ENCODE data around the gene RABAC1. TPM values are rescaled to one million over a fixed set of nuclear protein-coding genes. Genes with fewer than 3 reads are reported as not detected.

RABAC1 gene
- total and polyA plus RNA-seq, 2 experiments from 2014 or later: 151 to 206 TPM

- H3K4me2 ChIP-seq: no peak overlapping the region
- H3K36me3 ChIP-seq (ENCODE audit: insufficient read depth): no peaks in the 10 kb centered on the region; the same call in 1 of the 2 replicates
- H3K36me3 Mint-ChIP-seq (ENCODE audit: low read depth): peaks cover 10% of the 10 kb centered on the region; the same call in 1 of the 3 replicates
- no peak overlapping the region for H3K4me3 Mint-ChIP-seq
- no peak overlapping the region for H3K27ac ChIP-seq (ENCODE audit: low read depth)
- no peak for TF ChIP-seq NANOG (IDR thresholded peaks at IDR 0.05; ENCODE audit: borderline replicate concordance)
- TF ChIP-seq ZNF331 (CRISPR knock-in tag; IDR thresholded peaks at IDR 0.05; ENCODE audit: low read depth): no peak
- no peak for TF ChIP-seq CREB1 (CRISPR knock-in tag; IDR thresholded peaks at IDR 0.05; ENCODE audit: low read depth)
- H3K27ac Mint-ChIP-seq: no peak overlapping the region; the same call in 1 of the 2 replicates
- H2AFZ ChIP-seq: no peak overlapping the region
- DNase-seq (ENCODE audit: low spot score) (no peak), ATAC-seq (no peak)
- no peaks in the 10 kb centered on the region for H3K27me3 ChIP-seq (ENCODE audit: insufficient read depth)
- H3K4me3 ChIP-seq: no peak overlapping the region
- no peaks in the 10 kb centered on the region; the same call in 1 of the 2 replicates for H4K20me1 ChIP-seq (replicated peaks; ENCODE audit: insufficient read depth)
- no peaks in the 10 kb centered on the region; the same call in 2 of the 3 replicates for H3K9me3 Mint-ChIP-seq
- H3K4me1 Mint-ChIP-seq: peaks cover 3% of the 10 kb centered on the region; the same call in 2 of the 3 replicates
- no peaks in the 10 kb centered on the region for H3K9me2 ChIP-seq (ENCODE audit: insufficient read depth)
- H3F3A ChIP-seq (replicated peaks; ENCODE audit: low read depth): 0 out of 2 replicates have a peak, but pooled peaks cover 6% of the 10 kb centered on the region
- H3K27me3 Mint-ChIP-seq (ENCODE audit: insufficient read depth, low read depth, poor library complexity): peaks cover 14% of the 10 kb centered on the region
- no peaks in the 10 kb centered on the region for H3K79me2 ChIP-seq (replicated peaks; ENCODE audit: insufficient read depth)
- no peaks in the 10 kb centered on the region; the same call in 1 of the 2 replicates for H3K4me1 ChIP-seq (ENCODE audit: insufficient read depth)
These were observed 9.9 kb upstream of the RABAC1 start for GRCh38 chr19:41968751-41969595.

GRCh38 chr19:41967054-41967783 lies 8.1 kb upstream of the RABAC1 start:
- H3K27ac Mint-ChIP-seq: no peak overlapping the region
- peaks cover 14% of the 10 kb centered on the region for H3K27me3 Mint-ChIP-seq (ENCODE audit: insufficient read depth, low read depth, poor library complexity)
- Histone ChIP-seq H3K4me3 (no peak overlapping the region), H3K4me1 (ENCODE audit: insufficient read depth) (no peaks in the 10 kb centered on the region), H3K4me2 (no peak overlapping the region), H3K9me2 (ENCODE audit: insufficient read depth) (no peaks in the 10 kb centered on the region), H3K27me3 (ENCODE audit: insufficient read depth) (no peaks in the 10 kb centered on the region), H4K20me1 (replicated peaks; ENCODE audit: insufficient read depth) (no peaks in the 10 kb centered on the region; the same call in 1 of the 2 replicates), H2AFZ (no peak overlapping the region), H3K79me2 (replicated peaks; ENCODE audit: insufficient read depth) (no peaks in the 10 kb centered on the region), H3K27ac (ENCODE audit: low read depth) (no peak overlapping the region), H3F3A (replicated peaks; ENCODE audit: low read depth) (0 out of 2 replicates have a peak, but pooled peaks cover 6% of the 10 kb centered on the region), H3K36me3 (ENCODE audit: insufficient read depth) (no peaks in the 10 kb centered on the region; the same call in 1 of the 2 replicates)
- ATAC-seq (no peak), DNase-seq (ENCODE audit: low spot score) (no peak)
- H3K36me3 Mint-ChIP-seq (ENCODE audit: low read depth): peaks cover 10% of the 10 kb centered on the region; the same call in 1 of the 3 replicates
- TF ChIP-seq ZNF114 (CRISPR knock-in tag; IDR thresholded peaks at IDR 0.05): no peak
- TF ChIP-seq ETS1 (IDR thresholded peaks at IDR 0.05): no peak
- no peak for TF ChIP-seq ZNF331 (CRISPR knock-in tag; IDR thresholded peaks at IDR 0.05; ENCODE audit: low read depth)
- TF ChIP-seq, protein P1, sequence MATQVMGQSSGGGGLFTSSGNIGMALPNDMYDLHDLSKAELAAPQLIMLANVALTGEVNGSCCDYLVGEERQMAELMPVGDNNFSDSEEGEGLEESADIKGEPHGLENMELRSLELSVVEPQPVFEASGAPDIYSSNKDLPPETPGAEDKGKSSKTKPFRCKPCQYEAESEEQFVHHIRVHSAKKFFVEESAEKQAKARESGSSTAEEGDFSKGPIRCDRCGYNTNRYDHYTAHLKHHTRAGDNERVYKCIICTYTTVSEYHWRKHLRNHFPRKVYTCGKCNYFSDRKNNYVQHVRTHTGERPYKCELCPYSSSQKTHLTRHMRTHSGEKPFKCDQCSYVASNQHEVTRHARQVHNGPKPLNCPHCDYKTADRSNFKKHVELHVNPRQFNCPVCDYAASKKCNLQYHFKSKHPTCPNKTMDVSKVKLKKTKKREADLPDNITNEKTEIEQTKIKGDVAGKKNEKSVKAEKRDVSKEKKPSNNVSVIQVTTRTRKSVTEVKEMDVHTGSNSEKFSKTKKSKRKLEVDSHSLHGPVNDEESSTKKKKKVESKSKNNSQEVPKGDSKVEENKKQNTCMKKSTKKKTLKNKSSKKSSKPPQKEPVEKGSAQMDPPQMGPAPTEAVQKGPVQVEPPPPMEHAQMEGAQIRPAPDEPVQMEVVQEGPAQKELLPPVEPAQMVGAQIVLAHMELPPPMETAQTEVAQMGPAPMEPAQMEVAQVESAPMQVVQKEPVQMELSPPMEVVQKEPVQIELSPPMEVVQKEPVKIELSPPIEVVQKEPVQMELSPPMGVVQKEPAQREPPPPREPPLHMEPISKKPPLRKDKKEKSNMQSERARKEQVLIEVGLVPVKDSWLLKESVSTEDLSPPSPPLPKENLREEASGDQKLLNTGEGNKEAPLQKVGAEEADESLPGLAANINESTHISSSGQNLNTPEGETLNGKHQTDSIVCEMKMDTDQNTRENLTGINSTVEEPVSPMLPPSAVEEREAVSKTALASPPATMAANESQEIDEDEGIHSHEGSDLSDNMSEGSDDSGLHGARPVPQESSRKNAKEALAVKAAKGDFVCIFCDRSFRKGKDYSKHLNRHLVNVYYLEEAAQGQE (IDR thresholded peaks at IDR 0.05; ENCODE audit: unreplicated experiment): no peak
- no peak for TF ChIP-seq POLR2AphosphoS5 (IDR thresholded peaks at IDR 0.05; ENCODE audit: low read depth)
- no peak for TF ChIP-seq EZH2 (IDR thresholded peaks at IDR 0.05; ENCODE audit: low read depth, unreplicated experiment)
- TF ChIP-seq CTCF (conservative IDR thresholded peaks at IDR 0.05; ENCODE audit: low read depth in 2 of 2): no peak
- no peak for TF ChIP-seq EZH2phosphoT487 (IDR thresholded peaks at IDR 0.05; ENCODE audit: unreplicated experiment)
- H3K9me3 Mint-ChIP-seq: no peaks in the 10 kb centered on the region; the same call in 2 of the 3 replicates
- no peak overlapping the region for H3K4me3 Mint-ChIP-seq
- H3K4me1 Mint-ChIP-seq: peaks cover 3% of the 10 kb centered on the region; the same call in 2 of the 3 replicates
